ENCODE data around the gene CFAP92.
A peak's percentile ranks its signal among the peaks of the same experiment; 100 is the strongest.
"Not testable (repeated sequence)": the region's sequence is repeated elsewhere in the genome, so short reads cannot be mapped to it uniquely, and the experiment has no call there.

The CFAP92 gene

DNA sequence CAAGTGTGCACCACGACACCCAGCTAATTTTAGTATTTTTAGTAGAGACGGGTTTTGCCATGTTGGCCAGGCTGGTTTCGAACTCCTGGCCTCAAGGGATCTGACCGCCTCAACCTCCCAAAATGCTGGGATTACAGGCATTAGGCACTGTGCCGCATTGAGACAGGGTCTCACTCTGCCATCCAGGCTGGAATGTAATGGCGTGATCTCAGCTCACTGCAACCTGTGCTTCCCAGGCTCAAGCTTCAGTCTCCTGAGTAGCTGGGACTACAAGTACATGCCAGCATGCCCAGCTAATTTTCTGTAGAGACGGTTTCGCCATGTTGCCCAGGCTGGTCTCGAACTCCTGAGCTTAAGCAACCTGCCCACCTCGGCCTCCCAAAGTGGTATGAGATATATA, 62.8 kb downstream of the CFAP92 start:
- DNase-seq = no peak

- no peak for DNase-seq
Measured at GRCh38 chr3:128929364-128929763, 64.5 kb downstream of the CFAP92 start.

- not testable (repeated sequence) for DNase-seq
Measured at GRCh38 chr3:128923986-128924385, 69.9 kb downstream of the CFAP92 start.

- peak; percentile 25 for DNase-seq
Measured at GRCh38 chr3:128923576-128923975, 70.3 kb downstream of the CFAP92 start.

- DNase-seq = no peak
Measured at GRCh38 chr3:128922804-128923459, 70.9 kb downstream of the CFAP92 start.

DNA sequence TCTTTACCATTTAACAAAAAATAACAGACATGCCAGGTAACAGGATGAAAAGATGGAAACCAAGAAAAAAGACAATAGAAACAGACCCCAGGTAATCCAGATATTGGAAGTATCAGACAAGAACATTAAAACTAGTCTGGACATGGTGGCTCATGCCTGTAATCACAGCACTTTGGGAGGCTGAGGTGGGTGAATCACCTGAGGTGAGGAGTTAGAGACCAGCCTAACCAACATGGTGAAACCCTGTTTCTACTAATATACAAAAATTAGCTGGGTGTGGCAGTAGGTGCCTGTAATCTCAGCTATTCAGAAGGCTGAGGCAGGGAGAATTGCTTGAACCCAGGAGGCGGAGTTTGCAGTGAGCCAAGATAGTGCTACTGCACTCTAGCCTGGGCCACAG, 73.9 kb downstream of the CFAP92 start:
- no peak for DNase-seq

DNA sequence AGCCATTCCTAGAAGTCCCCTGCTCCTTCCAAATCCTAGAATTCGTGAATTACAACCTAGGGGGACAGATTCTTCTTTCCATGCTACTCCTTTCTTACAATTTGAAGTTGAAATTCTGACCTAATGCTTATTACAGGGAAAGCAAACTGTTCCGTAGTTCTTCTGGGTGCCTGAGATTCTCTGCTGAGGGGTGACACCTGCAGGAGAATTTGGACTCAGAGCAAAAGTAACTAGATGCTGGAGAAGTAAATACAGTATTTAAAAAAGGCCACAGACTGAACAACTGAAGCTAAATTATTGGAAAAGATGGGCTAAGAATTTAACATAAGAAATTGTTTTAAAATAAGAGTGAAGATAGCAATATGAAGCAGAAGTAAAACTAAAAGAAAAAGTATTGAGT, 76.6 kb downstream of the CFAP92 start:
- DNase-seq = no peak

GRCh38 chr3:128914966-128915645, 78.8 kb downstream of the CFAP92 start:
- DNase-seq = no peak

DNA sequence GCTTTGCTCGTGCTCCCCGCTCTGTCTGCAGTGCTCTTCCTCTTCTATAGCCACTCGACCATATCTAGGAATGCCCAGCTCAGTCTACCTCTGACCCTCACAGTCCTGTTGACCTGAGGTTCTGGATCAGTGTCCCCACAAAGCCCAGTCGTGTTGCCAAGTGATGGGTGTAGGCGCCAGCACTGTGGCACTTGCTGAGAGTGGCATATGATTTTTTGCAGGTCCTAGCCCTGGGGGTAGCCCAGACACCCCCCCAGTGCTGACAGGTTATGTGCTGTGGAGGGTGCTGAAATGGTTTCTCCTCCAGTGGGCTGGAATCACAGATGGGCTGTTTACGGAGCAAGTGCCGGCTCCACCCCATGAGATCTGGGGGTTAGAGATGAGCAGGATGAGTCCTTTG, 82.0 kb downstream of the CFAP92 start:
- no peak for DNase-seq

DNA sequence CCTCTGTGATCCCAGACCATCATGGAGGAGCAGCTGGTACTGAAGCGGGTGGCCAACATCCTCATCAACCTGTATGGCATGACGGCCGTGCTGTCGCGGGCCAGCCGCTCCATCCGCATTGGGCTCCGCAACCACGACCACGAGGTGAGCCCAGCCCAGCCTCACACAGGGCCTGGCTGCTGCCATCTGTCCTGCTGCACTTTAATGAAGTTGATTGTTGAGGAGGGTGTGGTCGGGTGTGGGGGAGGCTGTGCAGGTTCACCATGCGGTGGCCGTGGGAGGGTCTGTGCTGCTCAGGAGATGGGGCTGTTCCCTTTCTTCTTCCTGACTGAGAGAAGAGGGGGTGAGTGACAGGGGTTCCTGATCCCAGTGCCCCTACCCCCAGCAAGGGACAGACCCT, 83.9 kb downstream of the CFAP92 start:
- peak; percentile 62 for DNase-seq

DNA sequence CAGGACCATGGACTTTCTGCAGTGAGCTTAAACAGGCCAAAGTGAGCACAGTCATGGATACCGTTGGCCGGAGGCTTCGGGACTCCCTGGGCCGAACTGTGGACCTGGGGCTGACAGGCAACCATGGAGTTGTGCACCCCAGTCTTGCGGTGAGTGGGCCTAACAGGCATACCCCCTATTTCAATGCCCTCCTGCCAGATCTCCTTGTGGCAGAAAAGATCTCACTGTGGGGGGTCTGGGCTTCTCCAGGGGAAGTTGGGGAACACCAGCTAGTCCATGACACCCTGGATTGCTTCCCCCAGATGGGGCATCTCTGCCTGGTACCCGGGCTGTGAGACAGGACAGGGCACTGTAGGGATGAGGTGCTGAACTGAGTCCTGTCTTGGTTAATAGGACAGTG, 84.9 kb downstream of the CFAP92 start:
- DNase-seq = no peak

- DNase-seq = no peak
Measured at GRCh38 chr3:128907706-128908445, 86.0 kb downstream of the CFAP92 start.

DNA sequence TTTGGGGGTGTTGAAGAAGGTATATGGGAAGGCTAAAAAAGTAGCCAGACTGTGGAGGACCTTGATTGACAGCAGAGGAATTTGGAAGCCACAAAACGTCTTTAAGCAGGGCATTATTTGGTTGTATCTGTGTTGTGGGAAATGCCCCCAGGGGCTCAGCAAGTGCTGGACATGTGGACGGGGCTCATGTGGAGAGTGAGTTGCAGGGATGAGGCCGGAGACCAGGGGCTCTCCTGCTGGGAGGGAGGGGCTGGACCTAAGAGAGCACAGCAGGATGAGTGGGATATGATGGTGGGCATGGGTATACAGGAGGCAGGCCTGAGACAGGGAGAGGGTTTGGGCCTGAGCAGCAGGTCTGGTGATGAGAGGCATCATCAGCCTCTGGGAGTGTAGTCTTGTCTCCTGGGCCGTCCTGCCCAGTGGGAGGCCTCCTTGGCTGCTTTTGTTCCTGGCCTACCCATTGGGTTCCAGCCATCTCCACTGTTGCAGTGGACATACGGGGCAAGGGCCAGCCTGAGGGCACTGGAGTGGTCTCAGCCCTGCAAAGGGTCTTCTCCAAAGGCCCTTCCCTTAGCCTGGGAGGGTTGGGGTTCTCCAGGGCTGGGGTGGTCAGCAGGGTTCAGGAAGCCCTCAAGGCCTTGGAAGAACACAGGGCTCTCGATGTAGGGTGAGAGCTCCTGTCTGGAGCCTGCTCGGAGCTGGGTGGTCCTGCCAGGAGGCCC, 86.9 kb downstream of the CFAP92 start:
- DNase-seq = no peak

DNA sequence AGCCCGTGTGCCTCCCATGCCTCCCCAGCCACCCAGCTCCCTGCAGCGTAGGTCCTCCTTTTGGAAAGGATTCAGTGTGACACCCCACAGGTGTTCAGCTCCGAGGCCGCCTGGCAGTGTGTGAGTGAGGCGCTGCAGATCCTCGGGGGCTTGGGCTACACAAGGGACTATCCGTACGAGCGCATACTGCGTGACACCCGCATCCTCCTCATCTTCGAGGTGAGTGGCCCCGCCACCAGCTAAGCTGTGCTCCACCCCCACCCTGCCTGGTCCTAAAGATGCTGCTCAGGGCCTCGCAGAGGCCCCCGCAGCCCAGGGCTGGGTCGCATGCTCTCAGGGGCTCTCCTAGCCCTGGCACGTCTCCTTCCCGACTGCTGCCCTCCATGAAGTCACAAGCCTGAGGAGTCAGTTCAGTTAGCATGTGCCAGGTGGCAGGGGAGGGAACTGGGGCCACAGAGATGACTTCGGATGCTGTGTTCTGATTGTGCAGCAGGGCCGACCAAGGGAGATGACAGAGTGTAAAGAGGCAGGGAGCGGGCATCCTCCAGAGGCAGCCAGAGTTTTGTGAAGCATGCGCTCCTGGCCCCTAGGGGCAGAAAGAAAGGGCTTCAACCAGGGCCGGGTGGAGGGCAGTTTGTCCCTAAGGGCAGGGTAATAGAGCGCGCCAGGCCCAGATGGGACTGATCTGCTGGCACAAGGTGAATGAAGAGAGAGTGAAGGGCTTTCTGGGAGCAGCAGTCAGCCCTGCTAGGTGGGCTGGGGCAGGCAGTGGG, 87.7 kb downstream of the CFAP92 start:
- DNase-seq = no peak

DNA sequence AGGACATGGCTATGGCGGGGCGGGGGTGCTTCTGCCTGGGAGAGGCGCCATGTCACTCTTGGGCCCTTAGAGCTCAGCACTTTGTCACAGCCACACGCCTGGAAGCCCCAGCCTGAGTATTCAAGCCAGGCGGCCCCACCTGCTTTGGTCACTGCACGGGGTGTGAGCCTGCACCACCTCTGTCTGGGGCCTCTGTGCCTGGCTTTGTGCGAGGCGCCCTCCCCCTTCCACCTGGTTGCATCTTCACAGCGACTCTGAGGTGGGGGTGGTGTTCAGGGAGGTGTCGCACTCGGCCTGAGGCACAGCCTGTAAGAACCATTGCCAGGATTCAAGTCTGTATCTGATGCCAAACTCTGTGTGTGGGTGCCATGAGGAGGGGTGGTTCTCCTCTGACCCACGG, 90.4 kb downstream of the CFAP92 start:
- DNase-seq = no peak

DNA sequence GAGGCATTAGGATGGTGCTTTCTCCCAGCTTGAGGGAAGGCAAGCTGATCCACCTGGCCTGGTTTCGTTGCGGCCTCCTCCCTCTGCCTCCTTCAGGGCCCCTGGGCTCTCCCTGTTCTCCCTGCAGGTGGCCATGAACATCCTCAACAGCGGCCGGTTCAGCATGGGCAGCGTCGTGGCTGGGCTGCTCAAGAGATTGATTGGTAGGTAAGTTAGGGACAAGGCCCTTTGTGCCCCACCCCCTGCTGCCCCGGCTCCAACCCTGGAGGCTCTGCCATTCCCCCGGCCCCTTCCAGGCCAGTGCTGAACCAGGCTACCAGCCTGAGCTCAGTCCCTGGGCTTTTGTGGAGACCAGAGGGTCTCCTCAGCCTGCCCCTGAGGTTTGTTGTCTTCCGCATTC, 91.5 kb downstream of the CFAP92 start:
- no peak for DNase-seq

GRCh38 chr3:128895843-128896697, 97.8 kb downstream of the CFAP92 start:
- DNase-seq = no peak

- no peak for DNase-seq
Measured at GRCh38 chr3:128889139-128889894, 104.6 kb downstream of the CFAP92 start.

- DNase-seq = peak; percentile 31
Measured at GRCh38 chr3:128884992-128885391, 108.9 kb downstream of the CFAP92 start.

DNA sequence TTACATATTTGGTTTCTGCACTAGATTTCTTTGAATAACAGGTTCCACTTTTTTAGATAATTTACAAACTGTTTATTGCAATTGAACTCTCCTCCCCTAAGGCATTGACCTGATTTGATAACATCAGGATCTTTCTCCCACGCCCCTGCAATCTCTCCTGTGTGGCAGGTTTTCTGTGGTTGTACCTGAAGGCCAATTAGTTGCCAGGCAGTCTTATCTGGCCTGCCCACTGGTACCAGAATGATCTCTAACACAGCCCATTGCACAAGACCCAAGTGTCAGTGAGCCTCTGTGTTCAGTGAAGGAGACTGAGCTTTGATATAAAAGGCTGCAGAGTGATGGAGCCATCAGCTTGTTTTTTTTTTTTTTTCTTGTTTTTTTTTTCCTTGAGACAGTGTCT, 111.2 kb downstream of the CFAP92 start:
- peak; percentile 69 for DNase-seq

DNA sequence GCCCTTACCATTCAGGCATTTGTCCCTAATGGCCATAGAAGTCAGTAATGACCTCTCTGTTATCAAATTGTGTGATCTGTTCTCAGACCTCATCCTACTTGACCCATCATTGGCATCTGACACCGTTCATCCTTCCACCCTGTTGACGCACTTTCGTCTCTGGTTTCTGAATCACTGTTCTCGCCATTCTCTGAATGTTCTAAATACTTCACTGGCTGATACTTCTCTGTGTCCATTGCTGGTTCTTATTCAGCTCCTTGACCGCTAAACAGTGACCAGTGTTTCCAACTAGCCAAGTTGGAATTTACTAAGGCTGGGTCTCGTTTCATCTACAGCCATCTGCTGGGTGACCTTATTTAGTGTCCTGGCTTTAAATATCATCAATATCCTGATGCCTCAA, 112.3 kb downstream of the CFAP92 start:
- no peak for DNase-seq

Measured in hematopoietic multipotent progenitor cell treated with erythropoietin and hydrocortisone succinate and interleukin-3 and kit ligand, for 6 days (in vitro differentiated cells).